CD4-positive, alpha-beta T cell treated with Interleukin-10 for 1 hour (primary cell): ENCODE data around the gene NATD1.

Source experiments
- DNase-seq: peaks from one replicate; pipeline ENCODE4 v3.0.0-alpha.2; 2020

NATD1 gene, protein sequence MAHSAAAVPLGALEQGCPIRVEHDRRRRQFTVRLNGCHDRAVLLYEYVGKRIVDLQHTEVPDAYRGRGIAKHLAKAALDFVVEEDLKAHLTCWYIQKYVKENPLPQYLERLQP

DNA sequence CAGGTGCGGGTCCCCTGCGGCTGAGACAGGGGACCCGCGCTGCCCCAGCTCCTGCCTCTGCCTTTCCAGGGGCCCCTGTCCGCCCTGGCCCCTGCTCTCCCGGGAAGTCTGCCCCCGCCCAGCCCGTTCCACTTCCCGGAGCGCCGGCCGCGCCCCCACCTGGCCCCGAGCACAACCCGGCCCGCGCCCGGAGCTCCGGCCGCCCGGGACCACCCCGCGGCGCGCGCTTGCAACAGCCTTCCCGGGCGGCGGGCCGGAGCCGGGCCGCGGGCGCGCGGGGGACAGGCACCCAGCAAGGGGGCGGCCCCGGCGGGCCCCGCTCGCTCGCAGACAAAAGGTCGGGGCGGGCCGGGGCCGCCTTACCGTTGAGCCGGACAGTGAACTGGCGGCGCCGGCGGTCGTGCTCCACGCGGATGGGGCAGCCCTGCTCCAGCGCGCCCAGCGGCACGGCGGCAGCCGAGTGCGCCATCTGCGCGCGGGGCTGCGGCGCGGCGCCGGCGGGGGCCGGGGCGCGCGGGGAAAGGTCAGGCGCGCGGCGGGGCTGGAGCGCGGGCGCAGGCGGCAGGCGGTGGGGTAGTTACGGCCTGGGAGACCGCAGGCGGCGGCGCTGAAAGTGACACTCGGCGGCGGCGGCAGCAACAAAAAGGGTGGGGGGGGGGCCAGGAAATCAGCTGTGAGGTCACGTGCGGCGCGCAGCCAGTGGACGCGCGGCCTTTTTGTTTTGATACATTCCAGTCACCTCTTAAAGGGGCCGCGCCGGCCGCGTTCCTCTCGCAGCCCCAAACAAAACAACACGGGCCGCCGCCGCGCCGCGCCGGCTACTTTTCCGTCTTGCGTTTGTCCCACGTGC, at the start of gene NATD1:
TSS of gene NATD1 (minus strand) at position 615 of the 850 bp plus-strand sequence. CDS start at position 469, 146 bp downstream.
- peak; percentile 84 for DNase-seq

DNA sequence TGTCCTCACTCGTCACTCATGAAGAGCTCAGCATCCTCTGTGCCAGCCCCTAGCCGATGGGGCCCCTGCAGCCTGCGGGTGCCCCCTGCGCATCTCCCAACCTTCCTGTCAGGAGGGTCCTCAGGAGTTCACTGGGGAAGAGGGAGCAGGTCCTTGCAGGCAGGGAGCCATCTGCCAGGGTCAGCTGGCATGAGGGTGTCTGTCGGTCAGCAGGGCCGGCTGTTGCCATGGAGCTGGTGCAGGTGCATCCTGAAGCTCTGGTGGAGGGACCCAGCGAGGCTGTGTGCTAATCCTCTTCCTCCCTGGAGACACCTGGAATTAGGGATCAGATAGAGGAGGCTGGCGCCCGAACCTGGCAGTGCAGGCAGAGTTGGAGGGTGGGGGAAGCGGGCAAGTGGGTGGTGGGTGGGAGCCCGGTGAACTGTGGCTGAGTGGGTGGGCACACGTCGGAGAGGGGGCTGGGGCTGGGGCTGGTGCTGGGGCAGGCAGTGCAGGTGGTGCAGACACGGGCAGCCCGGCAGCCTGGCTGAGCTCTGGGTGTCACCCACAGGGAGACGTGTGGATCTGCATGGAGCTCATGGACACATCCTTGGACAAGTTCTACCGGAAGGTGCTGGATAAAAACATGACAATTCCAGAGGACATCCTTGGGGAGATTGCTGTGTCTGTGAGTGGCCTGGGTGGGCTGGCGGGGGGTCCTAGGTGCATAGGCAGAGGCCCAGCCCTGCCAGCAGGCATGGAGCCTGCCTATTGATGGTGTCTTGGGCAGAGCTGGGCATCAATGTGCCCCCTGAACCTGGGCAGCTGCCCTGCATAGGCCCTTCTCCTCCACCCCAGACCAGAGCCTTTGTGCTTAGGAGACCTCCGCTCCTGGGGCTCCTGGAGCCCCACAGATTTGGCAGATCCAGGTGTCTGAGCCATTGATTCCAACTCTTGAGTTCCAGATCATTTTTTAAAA, 48.7 kb upstream of the NATD1 start:
- DNase-seq: no peak

DNA sequence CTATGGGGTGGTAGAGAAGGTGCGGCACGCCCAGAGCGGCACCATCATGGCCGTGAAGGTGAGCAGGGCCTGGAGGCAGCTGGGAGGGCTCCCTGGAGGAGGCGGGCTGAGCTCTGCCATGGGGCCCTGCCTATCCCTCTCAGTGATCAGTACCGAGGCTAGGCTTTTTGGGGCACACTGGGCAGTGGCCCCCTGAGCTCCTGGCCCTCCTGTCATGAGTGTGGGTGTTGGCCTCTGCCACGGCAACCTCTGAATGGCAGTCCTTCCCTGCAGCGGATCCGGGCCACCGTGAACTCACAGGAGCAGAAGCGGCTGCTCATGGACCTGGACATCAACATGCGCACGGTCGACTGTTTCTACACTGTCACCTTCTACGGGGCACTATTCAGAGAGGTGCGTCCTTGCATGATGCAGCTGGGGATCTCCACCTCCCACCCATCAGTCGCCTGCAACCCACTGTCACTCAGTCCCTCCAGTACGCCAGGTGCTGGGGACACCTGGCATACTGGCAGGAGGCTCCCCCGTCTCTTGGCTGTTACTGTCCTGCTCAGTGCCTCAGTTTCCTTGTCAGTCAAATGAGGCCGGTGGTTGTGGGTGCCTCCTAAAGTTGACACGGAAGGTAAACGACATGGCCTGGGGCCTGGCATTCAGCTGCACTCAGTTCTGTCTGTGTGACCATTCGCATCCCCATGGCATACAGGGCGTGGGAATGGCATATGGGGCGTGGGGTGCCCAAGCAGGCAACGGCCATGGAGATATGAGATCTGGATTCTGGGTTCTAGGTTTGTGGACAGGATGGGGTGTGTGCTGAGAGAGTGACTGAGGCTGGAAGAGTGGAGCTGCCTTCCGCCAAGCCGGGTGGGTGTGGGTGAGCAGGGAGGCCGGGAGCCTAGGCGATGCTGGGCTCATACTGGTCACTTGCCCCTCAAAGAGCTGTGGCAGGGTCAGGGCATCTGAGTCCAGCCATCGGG, 47.7 kb upstream of the NATD1 start:
- DNase-seq: no peak

DNA sequence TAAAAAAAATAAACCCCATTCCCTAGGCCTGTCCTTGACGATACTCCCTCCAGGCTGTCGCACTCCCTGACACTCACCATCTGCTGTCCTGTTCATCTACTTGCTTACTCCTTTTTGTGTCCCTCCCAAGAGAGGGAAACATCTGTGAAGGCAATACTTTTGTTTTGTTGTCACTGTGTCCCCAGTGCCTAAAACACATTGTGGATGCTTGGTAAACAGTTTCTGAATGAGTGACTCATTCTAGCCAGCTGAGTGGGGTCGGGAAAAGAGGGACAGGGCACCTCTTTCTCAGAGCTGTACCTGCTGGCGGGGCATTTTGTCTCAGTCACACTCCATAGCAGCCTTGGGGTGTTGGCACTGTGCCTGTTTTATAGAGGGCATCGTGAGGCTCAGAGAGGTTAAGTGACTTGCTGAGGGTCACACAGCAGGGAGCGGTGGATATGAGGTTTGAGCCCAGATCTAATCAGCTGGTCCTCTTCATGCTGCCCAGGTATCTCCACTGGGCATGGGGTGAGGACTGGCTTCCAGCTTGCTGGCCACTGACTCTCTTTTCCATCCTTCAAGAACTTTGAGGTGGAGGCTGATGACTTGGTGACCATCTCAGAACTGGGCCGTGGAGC, 46.9 kb upstream of the NATD1 start:
- no peak for DNase-seq

DNA sequence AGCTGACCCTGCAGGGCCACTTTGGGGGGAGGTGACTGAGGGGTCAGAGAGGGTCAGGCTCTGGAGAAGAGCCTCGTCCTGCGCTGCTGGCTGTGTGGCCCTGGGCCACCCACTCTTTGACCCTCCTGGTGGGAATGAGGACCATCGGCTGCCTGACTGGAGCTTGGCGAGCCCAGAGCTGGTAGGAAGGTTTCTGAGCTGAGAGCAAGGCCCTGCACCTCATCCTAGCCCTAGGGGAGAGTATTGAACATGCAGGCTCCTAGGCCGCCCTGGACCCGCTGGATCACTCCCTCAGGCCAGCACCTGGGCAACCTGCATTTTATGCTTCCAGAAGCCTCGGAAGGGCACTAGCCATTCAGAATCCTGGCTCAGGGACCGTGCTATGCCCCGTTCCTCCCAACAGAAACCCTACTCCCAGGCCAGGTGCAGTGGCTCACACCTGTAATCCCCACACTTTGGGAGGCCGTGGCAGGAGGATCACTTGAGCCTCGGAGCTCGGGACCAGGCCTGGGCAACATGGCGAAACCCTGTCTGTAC, 45.8 kb upstream of the NATD1 start:
- no peak for DNase-seq

DNA sequence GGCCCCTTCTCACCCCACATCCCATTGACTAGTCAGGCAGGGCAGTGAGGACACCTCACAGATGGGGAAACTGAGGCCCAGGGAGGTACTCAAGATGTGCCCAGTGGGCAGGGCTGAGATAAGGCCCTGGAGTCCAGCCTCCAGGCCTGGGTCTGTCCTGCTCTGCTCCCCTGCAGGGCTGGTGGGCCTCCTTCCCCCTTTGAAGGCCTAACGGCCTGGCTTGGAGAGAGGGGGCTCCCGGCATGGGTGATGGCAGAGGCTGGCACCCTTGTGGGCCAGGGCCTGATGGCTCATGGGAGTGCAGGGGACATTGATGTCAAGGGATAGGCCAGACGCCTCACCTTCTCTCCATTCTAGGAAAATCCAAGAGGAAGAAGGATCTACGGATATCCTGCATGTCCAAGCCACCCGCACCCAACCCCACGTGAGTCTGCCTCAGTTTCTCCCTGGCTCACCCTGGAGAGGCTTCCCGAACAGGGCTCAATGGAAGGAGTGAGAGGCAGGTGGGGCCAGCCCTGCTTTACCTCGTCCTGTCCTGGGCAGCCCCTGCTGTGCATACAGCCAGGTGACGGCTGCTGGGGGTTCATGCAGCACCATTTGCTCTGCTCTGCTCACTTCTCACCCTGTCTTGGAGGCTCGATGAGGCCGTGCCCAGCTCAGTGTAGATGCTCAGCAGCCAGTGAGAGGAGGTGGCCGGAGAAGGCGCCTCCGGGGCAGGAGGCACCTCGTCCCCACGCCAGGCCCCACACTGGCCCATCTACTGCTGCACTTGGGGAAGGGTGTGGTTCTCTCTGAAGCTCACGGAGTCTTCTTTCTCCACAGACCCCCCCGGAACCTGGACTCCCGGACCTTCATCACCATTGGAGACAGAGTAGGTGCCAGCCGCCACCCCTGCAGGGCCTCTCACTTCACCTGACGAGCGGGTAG, 45.1 kb upstream of the NATD1 start:
- no peak for DNase-seq

DNA sequence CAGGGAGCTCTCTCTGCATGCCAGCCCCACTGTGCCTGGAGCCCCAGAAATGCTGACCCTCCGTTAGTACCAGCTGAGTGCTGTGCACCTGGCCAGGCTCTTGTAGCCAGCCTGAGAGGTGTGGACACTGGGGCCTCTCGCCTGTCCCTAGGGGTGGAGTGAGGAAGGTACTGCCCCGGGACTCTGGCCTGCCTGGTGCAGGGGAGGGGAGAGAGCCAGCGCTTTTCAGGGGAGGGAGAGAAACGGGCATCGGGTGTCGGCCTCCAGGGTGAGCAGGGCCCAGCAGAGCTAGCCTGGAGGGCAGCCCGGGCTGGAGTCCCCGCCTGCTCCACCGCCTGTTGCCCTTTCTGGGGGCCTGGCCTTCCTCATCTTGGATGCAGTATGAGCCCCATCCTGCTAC, 44.4 kb upstream of the NATD1 start:
- DNase-seq: no peak

DNA sequence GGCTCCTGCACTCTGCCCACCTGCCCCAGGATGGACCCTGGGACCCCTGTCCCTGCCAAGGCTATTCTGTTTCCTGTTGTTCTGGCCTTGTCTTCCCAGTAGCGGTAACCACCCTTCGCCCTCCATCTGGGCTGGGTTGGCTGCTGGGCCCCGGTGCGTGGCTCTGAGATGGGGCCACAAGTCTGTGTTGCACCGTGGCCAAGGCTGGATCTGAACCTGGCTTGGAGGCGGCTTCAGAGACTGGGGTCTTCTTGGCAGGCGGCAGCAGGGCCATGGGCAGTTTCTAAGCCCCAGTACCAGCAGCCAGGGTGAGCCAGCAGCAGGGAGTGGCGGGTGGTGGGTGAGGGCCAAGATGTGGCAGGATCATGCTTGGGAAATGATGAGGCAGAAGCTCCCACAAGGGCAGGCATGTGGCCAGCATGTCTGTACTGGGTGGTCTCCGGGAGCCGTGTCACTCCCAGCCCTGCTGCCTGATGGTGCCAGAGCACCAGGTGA, 43.9 kb upstream of the NATD1 start:
- no peak for DNase-seq

DNA sequence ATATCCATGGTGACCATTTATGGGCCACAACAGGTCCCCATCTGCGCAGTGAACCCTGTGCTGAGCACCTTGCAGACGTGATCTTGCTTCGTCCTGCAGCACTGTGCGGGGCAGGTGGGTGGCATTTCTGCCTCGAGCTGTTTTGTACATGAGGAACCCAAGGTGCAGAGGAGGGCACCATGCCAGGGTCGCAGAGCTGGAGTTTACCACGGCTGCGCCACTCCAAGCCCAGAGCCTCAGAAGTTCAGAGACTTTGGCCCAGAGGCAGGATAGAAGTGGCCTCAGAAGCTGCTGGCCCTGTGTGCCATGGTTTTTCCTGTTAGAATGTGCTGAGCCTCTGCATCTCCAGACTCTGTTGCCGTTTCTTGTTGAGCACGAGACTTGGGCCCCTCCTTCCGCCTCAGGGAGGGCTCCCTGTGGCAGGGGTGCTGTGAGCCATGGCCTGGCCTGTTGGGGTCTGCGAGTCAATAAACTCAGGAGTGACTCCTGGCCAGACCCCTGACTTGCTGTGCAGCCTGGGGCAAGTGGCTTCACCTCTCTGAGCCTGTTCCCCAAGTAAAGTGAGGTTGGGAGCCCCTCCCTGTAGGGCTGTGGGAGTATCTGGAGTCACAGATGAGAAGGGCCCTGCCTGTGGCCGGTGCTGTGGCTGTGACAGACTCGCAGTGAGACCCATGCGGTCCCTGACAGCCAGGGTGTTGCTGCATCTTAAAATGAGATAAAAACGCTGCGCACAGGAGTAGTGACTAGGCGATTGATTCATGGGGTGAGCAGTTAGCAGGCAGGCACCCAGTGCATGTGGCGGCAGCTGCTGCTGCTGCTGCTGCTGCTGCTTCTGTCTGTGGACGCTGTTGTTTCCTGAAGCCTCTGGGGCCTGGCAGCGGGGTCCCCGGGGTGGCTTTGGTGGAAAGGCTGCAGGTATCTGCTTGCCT, 43.2 kb upstream of the NATD1 start:
- no peak for DNase-seq

DNA sequence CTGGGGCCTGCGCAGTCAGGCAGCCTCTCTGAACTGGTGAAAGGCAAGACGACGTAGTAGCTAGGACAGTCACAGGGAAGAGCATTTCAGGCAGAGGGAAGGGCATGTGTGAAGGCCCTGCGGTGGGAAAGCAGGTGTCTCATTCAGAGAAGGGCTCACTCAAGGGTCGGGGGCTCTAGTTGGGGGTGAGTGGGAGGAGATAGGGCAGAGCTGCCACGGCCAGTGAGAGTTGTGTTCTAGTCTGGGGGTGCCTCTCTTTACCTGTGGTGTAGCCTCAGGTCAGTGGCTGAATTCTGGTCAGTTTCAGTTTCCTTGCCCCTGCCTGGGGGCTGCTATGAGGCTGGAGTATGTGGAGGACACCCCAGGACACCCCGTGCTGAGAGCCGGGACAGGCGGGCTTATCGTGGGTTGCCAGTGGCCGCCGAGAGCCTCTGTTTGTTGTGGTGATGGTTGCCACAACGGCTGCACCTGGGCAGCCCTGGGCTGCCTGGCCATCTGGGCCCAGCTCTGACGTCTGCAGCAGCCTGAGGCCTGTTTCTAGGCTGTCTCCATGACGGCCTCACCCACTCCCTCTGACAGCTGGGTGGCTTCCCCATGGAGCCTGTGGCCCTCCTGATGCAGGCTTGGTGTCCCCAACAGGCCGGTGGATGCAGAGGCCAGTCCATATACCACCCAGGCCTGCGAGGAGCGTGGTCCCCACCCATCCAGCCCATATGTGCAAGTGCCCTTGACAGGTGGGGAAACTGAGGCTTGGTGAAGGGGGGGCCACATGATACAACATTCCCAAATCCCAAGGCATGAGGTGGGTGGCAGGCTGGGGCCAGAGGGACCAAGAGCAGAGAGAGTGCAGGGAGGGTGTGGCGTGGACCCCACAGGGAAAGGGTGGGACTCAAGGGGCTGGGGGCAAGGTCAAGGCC, 42.1 kb upstream of the NATD1 start:
- no peak for DNase-seq

DNA sequence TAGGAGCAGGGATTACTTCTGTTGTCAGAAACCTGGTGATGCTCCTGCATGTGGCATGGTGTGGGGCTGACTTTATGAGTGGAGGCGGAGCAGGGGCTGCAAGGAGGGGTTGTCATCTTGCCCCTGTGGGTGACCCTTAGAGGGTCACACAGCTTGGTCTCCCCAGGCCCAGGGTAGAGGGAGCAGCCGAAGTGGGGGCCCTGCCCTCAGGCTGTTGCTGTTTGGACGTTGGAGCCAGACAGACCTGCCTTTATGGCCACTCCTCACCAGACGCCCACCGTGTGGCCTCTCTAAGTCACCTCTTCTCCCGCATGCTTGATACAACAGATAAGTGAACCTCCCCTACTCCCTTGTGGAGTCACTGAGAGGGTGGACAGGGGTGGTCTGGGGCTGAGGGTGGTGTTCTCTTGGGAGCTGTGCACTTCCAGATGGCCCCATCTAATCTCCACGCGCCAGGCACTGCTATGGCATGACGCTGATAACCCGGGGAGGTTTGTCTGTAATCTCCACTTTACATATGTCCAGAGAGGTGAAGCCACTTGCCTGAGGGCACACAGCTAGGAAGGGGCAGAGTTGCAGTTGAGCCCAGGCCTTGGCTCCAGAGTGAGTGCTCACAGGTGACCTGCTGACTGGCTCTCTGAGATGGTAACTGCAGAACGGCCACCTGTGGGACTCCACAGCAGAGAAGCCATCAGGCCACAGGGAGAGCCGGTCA, 41.3 kb upstream of the NATD1 start:
- no peak for DNase-seq

DNA sequence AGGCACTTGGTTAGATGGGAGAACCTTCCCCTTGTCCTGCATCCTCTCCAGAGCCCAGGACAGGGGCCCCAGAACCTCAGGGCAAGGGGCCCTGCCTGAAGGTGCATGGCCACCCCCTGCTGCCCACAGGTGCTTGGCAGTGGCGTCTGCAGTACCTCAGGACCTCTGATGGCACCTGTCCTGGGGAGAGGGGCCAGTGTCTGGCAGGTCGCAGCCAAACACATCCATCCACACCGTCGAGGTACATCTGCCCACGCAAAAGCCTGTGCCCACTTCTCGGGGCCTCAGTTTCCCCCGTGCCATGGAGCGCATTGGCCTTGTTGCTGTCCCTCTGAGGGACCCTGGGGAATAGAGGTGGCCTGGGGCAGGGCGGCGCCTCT, 40.6 kb upstream of the NATD1 start:
- DNase-seq: no peak

DNA sequence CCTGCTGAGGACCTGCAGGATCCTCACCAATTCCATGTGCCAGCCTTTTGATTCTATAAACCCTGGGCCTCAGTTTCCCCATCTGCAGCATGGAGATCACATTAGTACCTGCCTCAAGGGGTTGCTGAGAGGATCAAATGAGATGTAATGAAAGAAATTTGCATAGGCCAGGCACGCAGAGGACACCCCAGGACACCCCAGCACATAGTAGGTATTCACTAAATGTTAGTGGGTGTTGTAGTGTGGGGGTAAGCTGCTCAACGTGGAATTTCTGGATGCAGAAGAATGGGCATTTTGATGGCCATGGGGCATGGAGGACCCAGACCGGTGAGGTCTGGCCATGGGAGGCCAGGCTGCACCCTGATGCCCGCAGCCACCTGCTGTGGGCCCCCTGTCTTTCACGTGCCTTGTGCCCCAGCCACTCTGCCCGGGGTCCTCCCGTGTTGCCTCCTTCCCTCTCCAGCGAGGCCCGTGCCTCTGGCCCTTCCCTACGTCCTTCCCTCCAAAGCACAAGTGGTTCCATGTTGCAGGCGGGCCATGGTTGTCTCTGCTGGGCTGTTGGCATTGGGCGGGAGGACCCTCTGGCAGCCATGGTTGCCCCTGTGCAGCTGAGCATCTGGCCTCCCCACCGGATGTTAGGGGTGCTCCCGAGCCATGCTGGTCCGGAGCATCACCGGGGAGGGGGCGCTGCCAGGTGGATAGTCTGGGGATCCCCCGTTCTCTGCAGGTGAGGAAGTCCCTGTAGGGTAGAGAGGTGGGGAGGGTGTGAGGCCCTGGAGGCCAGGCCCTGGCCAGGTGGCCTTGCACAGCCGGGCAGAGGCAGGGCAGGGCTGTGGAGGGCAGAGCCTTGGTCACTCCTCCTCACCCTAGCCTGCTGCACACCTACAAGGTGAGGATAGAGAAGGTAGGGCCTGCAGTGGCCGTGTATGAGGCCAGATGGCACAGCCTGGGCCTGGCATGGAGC, 39.9 kb upstream of the NATD1 start:
- no peak for DNase-seq

DNA sequence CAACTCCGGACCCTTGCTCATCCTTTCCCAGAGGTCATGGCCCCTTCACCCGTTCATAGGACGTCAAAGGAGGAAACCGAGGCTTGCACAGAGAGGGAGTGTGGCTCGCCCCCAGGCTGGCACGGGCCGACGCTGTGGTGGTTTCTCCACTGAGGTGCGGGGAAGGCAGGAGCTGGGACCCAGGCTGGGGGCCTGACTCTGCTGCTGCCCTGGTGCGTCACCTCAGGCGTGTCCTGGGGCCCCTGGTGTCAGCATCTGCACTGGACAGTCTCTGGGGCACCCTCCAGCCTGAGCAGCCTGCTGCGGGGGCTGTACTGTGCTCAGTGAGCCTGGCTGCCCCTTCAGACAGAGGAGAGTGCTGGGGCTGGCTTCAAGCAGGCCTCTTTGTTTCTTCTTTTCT, 38.7 kb upstream of the NATD1 start:
- DNase-seq: no peak

DNA sequence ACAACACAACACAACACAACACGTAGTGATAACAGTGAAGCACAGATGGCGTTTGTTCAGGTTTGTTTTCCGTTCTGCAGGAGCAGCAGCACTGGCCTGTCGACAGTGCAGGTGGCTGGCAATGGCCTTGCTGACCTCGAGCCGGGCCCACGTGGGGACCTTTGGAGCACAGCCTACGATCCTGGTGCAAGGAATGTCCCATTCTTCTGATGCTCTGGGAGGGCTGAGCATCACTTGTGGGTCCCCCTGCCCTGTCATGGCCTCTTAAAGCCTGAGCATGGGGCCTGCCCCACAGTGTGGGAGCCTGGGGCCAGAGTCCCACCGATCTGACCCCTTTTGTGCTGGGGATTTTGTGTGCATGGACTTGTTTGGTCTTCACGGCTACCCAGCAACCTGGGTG, 38.1 kb upstream of the NATD1 start:
- DNase-seq: no peak
